ENCODE data around the gene RBM20.

- TF ChIP-seq CTCF (IDR thresholded peaks at IDR 0.05) = no peak
- no peak for TF ChIP-seq EP300 (IDR thresholded peaks at IDR 0.05)
Measured at GRCh38 chr10:110822712-110823311, 178.7 kb downstream of the RBM20 start.

All from stomach (tissue), 4 donors.